ENCODE measurements around the gene SNCA.

SNCA gene

DNA sequence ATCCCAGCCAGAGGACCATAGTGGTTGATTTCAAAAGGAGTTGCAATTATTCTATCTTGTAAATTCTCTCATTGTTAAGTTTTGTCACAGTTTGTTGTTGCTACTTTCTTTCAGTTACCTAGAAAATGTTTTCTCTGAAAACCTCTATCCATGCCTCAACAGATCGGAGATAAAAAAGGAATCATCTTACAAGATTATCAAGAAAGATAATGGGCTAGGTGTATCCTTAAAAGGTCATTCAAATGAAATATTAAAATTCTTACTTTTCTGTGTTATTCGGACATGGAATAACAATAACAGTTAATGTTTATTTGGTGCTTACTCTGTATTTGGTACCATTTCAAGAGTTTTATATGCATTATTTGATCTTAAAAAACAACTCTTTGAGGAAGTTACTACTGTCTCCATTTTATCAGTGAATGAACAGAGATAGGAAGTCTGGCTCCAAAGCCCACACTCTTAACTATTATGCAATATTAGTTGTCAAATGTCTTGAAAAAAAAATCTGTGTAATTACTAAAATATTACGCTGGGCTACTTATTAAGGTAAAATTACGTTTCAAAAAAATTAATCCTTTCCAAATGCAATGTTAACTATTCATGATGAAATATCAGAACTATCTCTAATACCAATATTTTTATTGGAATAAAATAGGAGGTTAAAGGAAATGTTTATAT, 97.5 kb downstream of the SNCA start:
- no peak for TF ChIP-seq Cebpa-rat (IDR thresholded peaks at IDR 0.05)
- Histone ChIP-seq H3K9me3 (replicated peaks in 1 of 11) (0 out of 22 replicates have a peak, but pooled peaks cover 0 to 7% (median 0%) of the 10 kb centered on the region in 11 experiments), H3K9ac (no peak overlapping the region), H4K20me1 (peaks cover 0 to 34% (median 0%) of the 10 kb centered on the region in 11 experiments; a peak in 2 of 22 replicates), H3K4me3 (no peak overlapping the region), H3K36me3 (peaks cover 0 to 67% (median 28%) of the 10 kb centered on the region in 11 experiments; a peak in 16 of 22 replicates), H3K4me2 (no peak overlapping the region), H3K27me3 (no peaks in the 10 kb centered on the region), H3K4me1 (peaks cover 0 to 18% (median 0%) of the 10 kb centered on the region in 10 experiments; a peak in 6 of 20 replicates), H3K27ac (no peak overlapping the region)

DNA sequence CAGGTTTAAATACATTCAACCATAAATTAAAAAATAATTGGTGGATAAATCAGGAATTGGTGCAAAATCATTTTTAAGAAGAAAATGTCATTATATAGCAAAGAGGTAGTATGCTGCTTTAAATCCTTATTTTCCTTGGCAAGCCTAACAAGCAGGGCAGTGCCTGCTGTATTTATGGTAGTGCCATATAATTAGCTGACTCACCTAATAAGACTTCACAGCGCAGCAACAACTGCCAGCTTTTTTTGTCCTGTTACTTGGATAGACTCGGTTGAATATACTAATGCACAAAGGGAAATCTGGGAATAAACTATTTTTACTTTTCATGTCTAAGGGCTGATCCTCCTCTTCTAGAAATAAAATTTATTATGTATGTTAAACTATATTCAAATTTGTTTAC, 99.1 kb downstream of the SNCA start:
- Histone ChIP-seq H3K9ac (no peak overlapping the region), H4K20me1 (peaks cover 0 to 43% (median 0%) of the 10 kb centered on the region in 11 experiments; a peak in 2 of 22 replicates), H3K27me3 (no peaks in the 10 kb centered on the region), H3K27ac (no peak overlapping the region), H3K4me3 (no peak overlapping the region), H3K9me3 (replicated peaks in 1 of 11) (0 out of 22 replicates have a peak, but pooled peaks cover 0 to 7% (median 0%) of the 10 kb centered on the region in 11 experiments), H3K4me1 (peaks cover 0 to 31% (median 0%) of the 10 kb centered on the region in 10 experiments; a peak in 6 of 20 replicates), H3K36me3 (peaks cover 0 to 54% (median 28%) of the 10 kb centered on the region in 11 experiments; a peak in 16 of 22 replicates), H3K4me2 (no peak overlapping the region)
- TF ChIP-seq Cebpa-rat (IDR thresholded peaks at IDR 0.05) = no peak

DNA sequence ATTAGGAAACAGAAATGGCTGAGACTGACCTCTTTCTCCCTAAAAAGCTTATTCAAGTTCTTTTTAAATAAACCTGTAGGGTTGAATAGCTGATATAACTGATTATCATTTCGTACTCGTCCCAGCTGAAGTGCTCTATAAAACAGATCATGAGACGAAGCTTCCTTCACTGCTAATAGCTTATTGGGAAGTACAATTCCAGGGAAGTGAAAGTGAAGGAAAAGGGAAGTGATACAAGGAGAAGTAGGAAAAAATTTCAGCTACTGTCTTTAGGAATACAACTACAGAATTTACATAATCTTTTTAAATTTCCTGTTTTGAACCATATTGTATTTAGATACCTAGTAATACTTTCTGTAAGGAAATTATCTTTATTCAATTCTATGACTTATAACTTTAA, 103.0 kb downstream of the SNCA start:
- H3K36me3 ChIP-seq = peaks cover 0 to 52% (median 27%) of the 10 kb centered on the region in 11 experiments; a peak in 17 of 22 replicates
- 0 out of 22 replicates have a peak, but pooled peaks cover 0 to 6% (median 0%) of the 10 kb centered on the region in 11 experiments for H3K9me3 ChIP-seq (replicated peaks in 1 of 11)
- H3K9ac ChIP-seq = no peak overlapping the region
- H4K20me1 ChIP-seq = peaks cover 0 to 38% (median 0%) of the 10 kb centered on the region in 11 experiments; a peak in 1 of 22 replicates
- peaks cover 0 to 27% (median 0%) of the 10 kb centered on the region in 10 experiments; a peak in 6 of 20 replicates for H3K4me1 ChIP-seq
- no peaks in the 10 kb centered on the region for H3K27me3 ChIP-seq
- peak overlapping the region in 2 of 11 experiments; percentile 54 to 71; a peak in 4 of 22 replicates for H3K4me2 ChIP-seq
- H3K4me3 ChIP-seq = no peak overlapping the region
- no peak overlapping the region for H3K27ac ChIP-seq
- no peak for TF ChIP-seq Cebpa-rat (IDR thresholded peaks at IDR 0.05)

DNA sequence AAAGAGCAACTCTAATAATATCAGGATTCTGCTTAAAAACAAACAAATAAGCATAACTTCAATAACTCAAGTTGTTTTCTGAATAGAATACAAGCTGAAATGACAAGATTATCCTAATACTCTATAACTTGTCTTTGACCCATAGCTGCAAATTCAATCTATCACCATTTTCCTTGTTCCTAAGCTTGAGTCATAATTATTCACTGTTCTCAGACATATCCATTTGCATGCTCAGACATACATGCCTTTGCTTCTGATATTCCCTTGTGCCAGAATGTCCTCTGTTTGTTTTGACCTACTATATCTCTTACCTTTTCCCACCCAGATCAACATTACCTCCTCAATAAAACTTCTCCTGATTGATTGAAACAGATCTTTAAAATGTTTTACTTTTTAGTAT, 109.7 kb downstream of the SNCA start:
- Histone ChIP-seq H3K9ac (no peak overlapping the region), H3K4me1 (no peaks in the 10 kb centered on the region), H3K4me3 (no peak overlapping the region), H3K27me3 (no peaks in the 10 kb centered on the region), H3K36me3 (peaks cover 6 to 59% (median 44%) of the 10 kb centered on the region in 11 experiments), H3K9me3 (replicated peaks in 1 of 11) (no peaks in the 10 kb centered on the region), H3K4me2 (no peak overlapping the region), H3K27ac (no peak overlapping the region), H4K20me1 (peaks cover 0 to 3% (median 0%) of the 10 kb centered on the region in 11 experiments; a peak in 1 of 22 replicates)
- TF ChIP-seq Cebpa-rat (IDR thresholded peaks at IDR 0.05) = no peak

DNA sequence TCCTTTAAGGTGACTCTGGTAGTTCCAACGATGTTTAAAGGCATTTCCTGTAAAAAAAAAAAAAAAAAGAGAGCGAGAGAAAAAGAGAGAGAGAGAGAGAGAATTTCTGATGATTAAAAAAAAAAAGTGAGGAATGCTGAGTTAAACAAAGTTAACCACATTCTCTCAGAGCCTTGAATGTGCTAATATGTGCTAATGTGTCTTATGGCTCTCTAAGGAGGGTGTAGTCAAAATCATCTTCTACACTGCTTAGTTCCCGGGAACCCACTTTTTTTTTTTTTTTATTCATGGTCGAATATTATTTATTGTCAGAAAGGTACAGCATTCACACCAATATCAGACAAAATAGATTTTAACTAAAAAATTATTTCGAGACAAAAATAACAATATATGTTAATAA, 111.7 kb downstream of the SNCA start:
- H3K4me3 ChIP-seq = no peak overlapping the region
- H3K4me2 ChIP-seq = no peak overlapping the region
- peaks cover 6 to 55% (median 40%) of the 10 kb centered on the region in 11 experiments for H3K36me3 ChIP-seq
- no peak for TF ChIP-seq Cebpa-rat (IDR thresholded peaks at IDR 0.05)
- no peaks in the 10 kb centered on the region for H3K27me3 ChIP-seq
- peaks cover 0 to 3% (median 0%) of the 10 kb centered on the region in 11 experiments; a peak in 1 of 22 replicates for H4K20me1 ChIP-seq
- H3K4me1 ChIP-seq = no peaks in the 10 kb centered on the region
- no peak overlapping the region for H3K27ac ChIP-seq
- H3K9ac ChIP-seq = no peak overlapping the region
- no peaks in the 10 kb centered on the region for H3K9me3 ChIP-seq (replicated peaks in 1 of 11)

DNA sequence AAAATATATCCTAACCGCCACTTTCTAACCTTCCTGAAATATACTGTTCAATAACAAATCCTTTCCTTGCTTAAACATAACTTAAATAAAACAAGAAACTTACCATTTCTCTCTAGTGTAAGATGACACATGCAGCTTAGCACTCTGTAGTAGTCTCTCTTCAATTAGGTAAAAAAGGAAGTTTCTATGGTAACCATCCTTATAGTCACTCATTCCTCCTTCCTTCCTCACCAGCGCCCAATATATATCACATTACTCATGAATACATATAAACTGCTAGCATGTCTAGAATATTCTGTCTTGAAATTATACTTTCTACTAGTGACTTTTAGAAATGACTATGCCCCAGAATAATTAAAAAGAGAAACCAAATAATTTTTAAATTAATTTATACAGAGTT, 112.2 kb downstream of the SNCA start:
- Histone ChIP-seq H3K27me3 (no peaks in the 10 kb centered on the region), H3K36me3 (peaks cover 6 to 55% (median 40%) of the 10 kb centered on the region in 11 experiments), H3K27ac (no peak overlapping the region), H4K20me1 (0 out of 22 replicates have a peak, but pooled peaks cover 0 to 3% (median 0%) of the 10 kb centered on the region in 11 experiments), H3K4me1 (no peaks in the 10 kb centered on the region), H3K4me3 (no peak overlapping the region), H3K9me3 (replicated peaks in 1 of 11) (peaks cover 0 to 4% (median 0%) of the 10 kb centered on the region in 11 experiments; a peak in 3 of 22 replicates), H3K4me2 (no peak overlapping the region), H3K9ac (no peak overlapping the region)
- TF ChIP-seq Cebpa-rat (IDR thresholded peaks at IDR 0.05) = no peak

DNA sequence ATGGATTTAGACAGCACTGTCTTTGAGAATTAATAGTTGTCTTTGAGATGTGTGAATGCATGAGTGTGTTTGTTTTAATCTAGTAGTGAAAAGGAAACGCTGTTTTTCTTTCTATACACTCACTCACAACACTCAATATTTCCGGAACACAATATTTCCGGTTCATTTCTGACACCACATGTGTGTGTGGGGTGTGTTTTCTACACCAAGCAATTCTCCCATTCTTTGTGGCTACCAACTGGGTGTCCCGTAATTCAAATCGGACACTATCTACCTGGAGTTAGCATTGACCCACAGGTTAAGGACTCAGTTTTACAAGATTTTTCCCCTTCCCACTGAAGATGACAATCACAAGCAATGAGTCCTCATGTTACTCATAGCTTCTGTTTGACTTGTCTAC, 113.9 kb downstream of the SNCA start:
- Histone ChIP-seq H3K4me2 (no peak overlapping the region), H3K36me3 (peaks cover 6 to 44% (median 28%) of the 10 kb centered on the region in 11 experiments), H3K4me3 (no peak overlapping the region), H3K4me1 (no peaks in the 10 kb centered on the region), H3K27ac (no peak overlapping the region), H3K9ac (no peak overlapping the region), H3K27me3 (no peaks in the 10 kb centered on the region), H3K9me3 (replicated peaks in 1 of 11) (peaks cover 0 to 16% (median 0%) of the 10 kb centered on the region in 11 experiments; a peak in 5 of 22 replicates), H4K20me1 (0 out of 22 replicates have a peak, but pooled peaks cover 0 to 3% (median 0%) of the 10 kb centered on the region in 11 experiments)
- no peak for TF ChIP-seq Cebpa-rat (IDR thresholded peaks at IDR 0.05)

DNA sequence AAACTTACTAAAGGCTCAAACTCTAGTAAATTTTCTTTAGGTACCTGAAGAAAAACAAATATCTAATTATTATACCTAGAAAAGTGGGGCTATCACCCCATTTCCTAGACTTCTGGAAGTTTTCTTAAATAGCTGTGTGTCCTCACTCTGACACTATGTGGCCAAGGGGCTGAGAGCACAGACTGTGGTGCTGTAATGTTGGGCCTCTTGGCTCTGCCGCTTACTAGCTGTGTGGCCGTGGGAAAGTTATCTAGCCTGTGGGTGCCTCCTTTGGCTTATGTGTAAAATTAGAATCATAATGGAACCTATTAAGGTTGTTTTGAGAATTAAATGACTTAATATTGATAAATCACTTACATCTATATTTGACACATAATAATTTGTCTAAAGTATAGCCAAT, 114.4 kb downstream of the SNCA start:
- Histone ChIP-seq H4K20me1 (0 out of 22 replicates have a peak, but pooled peaks cover 0 to 3% (median 0%) of the 10 kb centered on the region in 11 experiments), H3K36me3 (peaks cover 5 to 39% (median 22%) of the 10 kb centered on the region in 11 experiments; a peak in 20 of 22 replicates), H3K9me3 (replicated peaks in 1 of 11) (peaks cover 0 to 16% (median 0%) of the 10 kb centered on the region in 11 experiments; a peak in 5 of 22 replicates), H3K4me1 (no peaks in the 10 kb centered on the region), H3K4me2 (no peak overlapping the region), H3K27ac (no peak overlapping the region), H3K4me3 (no peak overlapping the region), H3K27me3 (no peaks in the 10 kb centered on the region), H3K9ac (no peak overlapping the region)
- no peak for TF ChIP-seq Cebpa-rat (IDR thresholded peaks at IDR 0.05)

DNA sequence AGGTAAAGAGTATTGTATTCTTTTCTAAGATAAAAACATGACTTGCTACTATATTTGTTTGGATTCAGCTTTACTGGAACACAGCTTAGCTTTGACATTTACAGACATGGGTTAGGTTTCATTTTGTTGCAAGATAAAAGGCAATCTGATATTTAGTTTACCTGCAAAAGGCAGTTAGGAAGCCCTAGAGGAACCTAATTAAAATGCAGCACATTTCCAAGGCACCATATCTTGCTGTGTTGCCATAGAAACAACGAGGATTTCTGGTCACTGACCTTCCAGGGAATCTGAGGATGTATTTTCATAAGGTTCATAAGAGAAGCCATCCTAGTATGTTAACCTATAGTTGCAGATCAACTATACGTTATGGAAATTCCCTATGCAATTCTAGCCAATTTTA, 116.0 kb downstream of the SNCA start:
- H3K9me3 ChIP-seq (replicated peaks in 1 of 11) = peaks cover 0 to 16% (median 0%) of the 10 kb centered on the region in 11 experiments; a peak in 5 of 22 replicates
- no peaks in the 10 kb centered on the region for H4K20me1 ChIP-seq
- H3K4me3 ChIP-seq = no peak overlapping the region
- no peaks in the 10 kb centered on the region for H3K4me1 ChIP-seq
- H3K36me3 ChIP-seq = peaks cover 0 to 23% (median 6%) of the 10 kb centered on the region in 11 experiments; a peak in 9 of 22 replicates
- TF ChIP-seq Cebpa-rat (IDR thresholded peaks at IDR 0.05) = no peak
- H3K4me2 ChIP-seq = no peak overlapping the region
- no peak overlapping the region for H3K27ac ChIP-seq
- no peaks in the 10 kb centered on the region for H3K27me3 ChIP-seq
- no peak overlapping the region for H3K9ac ChIP-seq

Data from BLaER1 treated with 17β-estradiol and CSF1 and Interleukin-3, amounts not matched to agents 10 nM and 100 nM (cell line).